H1 (cell line): ENCODE data around the gene DTD1. TPM values are rescaled to one million over a fixed set of nuclear protein-coding genes. Genes with fewer than 3 reads are reported as not detected.

Experiments used
- CTCF ChIA-PET: fragments of 300-600 bp; sonication (Branson Sonifier 250); formaldehyde crosslinking; loops from one replicate; lab custom pipeline; 2021; ENCODE audit not compliant: partially characterized antibody; lab: Charles Lee
- POLR2A ChIA-PET: fragments of 300-600 bp; sonication (Branson Sonifier 250); formaldehyde crosslinking; loops from one replicate; lab custom pipeline; 2021; ENCODE audit warnings: inconsistent platforms; ENCODE audit not compliant: partially characterized antibody; lab: Charles Lee
- DNase-seq, 2 experiments: peaks; one replicate each; pipeline versions ENCODE4 v3.0.0 to v3.0.0-alpha.2; 2010 to 2022; ENCODE audit warnings: low spot score in 2 of 2, low read depth in 1 of 2, mixed read lengths in 1 of 2
- FAIRE-seq: peaks from 2 replicates; lab custom pipeline; 2011; peaks lifted over from hg19 to GRCh38; lab: Jason Lieb, UNC
- H2AFZ ChIP-seq: 2 replicates; pipeline ENCODE4 v1.8.1; 2012; ENCODE audit warnings: low read length, inconsistent platforms
- H2AK5ac ChIP-seq: 2 replicates; pipeline ENCODE4 v1.6.1; 2013; ENCODE audit warnings: low read depth, low read length
- H2BK120ac ChIP-seq: replicated peaks from 2 replicates; pipeline ENCODE3; 2013; ENCODE audit warnings: low read depth, low read length, inconsistent platforms
- H2BK12ac ChIP-seq: 2 replicates; pipeline ENCODE4 v1.6.1; 2013; ENCODE audit warnings: low read depth, low read length
- H2BK15ac ChIP-seq: 2 replicates; pipeline ENCODE4 v1.6.1; 2013; ENCODE audit warnings: low read length
- H2BK20ac ChIP-seq: 2 replicates; pipeline ENCODE4 v1.6.1; 2013; ENCODE audit warnings: low read length
- H2BK5ac ChIP-seq: 2 replicates; pipeline ENCODE4 v1.6.1; 2013; ENCODE audit warnings: low read depth, low read length
- H3K14ac ChIP-seq: 2 replicates; pipeline ENCODE4 v1.6.1; 2013; ENCODE audit warnings: inconsistent platforms; ENCODE audit not compliant: insufficient read length
- H3K18ac ChIP-seq: 2 replicates; pipeline ENCODE4 v1.6.1; 2013; ENCODE audit warnings: low read length; ENCODE audit errors: extremely low read depth
- H3K23ac ChIP-seq: 2 replicates; pipeline ENCODE4 v1.6.1; 2013; ENCODE audit warnings: inconsistent platforms; ENCODE audit not compliant: insufficient read length
- H3K23me2 ChIP-seq: 2 replicates; pipeline ENCODE4 v1.6.1; 2013; ENCODE audit warnings: low read depth, low read length
- H3K27ac ChIP-seq: 2 replicates; pipeline ENCODE4 v1.6.1; 2011; ENCODE audit warnings: low read depth, low read length, inconsistent platforms
- H3K27me3 ChIP-seq, 4 experiments: replicated peaks in 1 of 4; 1 replicate in 1 of 4; 2 replicates in 3 of 4; pipeline versions ENCODE4 v1.6.1 to v1.8.1; 2011 to 2013; ENCODE audit warnings: low read length in 3 of 4, mild to moderate bottlenecking in 3 of 4, inconsistent platforms in 2 of 4, mixed read lengths in 2 of 4, moderate library complexity in 1 of 4; ENCODE audit not compliant: control insufficient read depth in 3 of 4, insufficient read depth in 3 of 4; ENCODE audit errors: extremely low read depth in 1 of 4
- H3K36me3 ChIP-seq, 4 experiments: 2 replicates each; pipeline versions ENCODE4 v1.6.1 to v1.8.1; 2011 to 2013; ENCODE audit warnings: mild to moderate bottlenecking in 4 of 4, low read length in 3 of 4, moderate library complexity in 2 of 4, control low read depth in 1 of 4, inconsistent platforms in 1 of 4; ENCODE audit not compliant: insufficient read depth in 4 of 4, control insufficient read depth in 2 of 4
- H3K4ac ChIP-seq: replicated peaks from 2 replicates; pipeline ENCODE3; 2013; ENCODE audit warnings: low read length, low read depth, mixed read lengths, inconsistent platforms; ENCODE audit not compliant: insufficient read length
- H3K4me1 ChIP-seq, 4 experiments: replicated peaks in 1 of 4; 1 replicate in 1 of 4; 2 replicates in 3 of 4; pipeline versions ENCODE4 v1.6.1 to v1.8.1; 2011 to 2013; ENCODE audit warnings: low read length in 3 of 4, inconsistent platforms in 2 of 4, mixed read lengths in 1 of 4; ENCODE audit not compliant: insufficient read depth in 4 of 4, control insufficient read depth in 3 of 4
- H3K4me2 ChIP-seq, 2 experiments: 2 replicates each; pipeline versions ENCODE4 v1.6.1 to v1.8.1; 2011 to 2013; ENCODE audit warnings: low read depth in 2 of 2, low read length in 2 of 2, control low read depth in 1 of 2, inconsistent platforms in 1 of 2, mild to moderate bottlenecking in 1 of 2; ENCODE audit not compliant: insufficient read depth in 1 of 2
- H3K4me3 ChIP-seq, 4 experiments: fragments of 200-600, 300-600 bp in 1 of 4; sonication (generic), shearing (Covaris generic), sonication (Bioruptor Twin) in 1 of 4; 2 replicates each; pipeline versions ENCODE4 v1.5.1 to v1.8.1; 2011 to 2016; ENCODE audit warnings: low read length in 4 of 4, low read depth in 3 of 4, control low read depth in 2 of 4, inconsistent platforms in 2 of 4, mild to moderate bottlenecking in 2 of 4, mixed read lengths in 1 of 4, moderate library complexity in 1 of 4; ENCODE audit not compliant: insufficient read depth in 2 of 4; ENCODE audit errors: extremely low read depth in 1 of 4
- H3K56ac ChIP-seq: replicated peaks from 2 replicates; pipeline ENCODE3; 2013; ENCODE audit warnings: low read depth, mild to moderate bottlenecking, mixed read lengths, low read length, inconsistent platforms; ENCODE audit not compliant: insufficient read length
- H3K79me1 ChIP-seq: 2 replicates; pipeline ENCODE4 v1.6.1; 2013; ENCODE audit warnings: low read depth, low read length, control low read depth
- H3K79me2 ChIP-seq, 2 experiments: 2 replicates each; pipeline versions ENCODE4 v1.6.1 to v1.8.1; 2012 to 2013; ENCODE audit warnings: low read length in 2 of 2, mild to moderate bottlenecking in 2 of 2, inconsistent platforms in 1 of 2; ENCODE audit not compliant: insufficient read depth in 2 of 2, control insufficient read depth in 1 of 2
- H3K9ac ChIP-seq, 4 experiments: replicated peaks in 1 of 4; 1 replicate in 1 of 4; 2 replicates in 3 of 4; pipeline versions ENCODE4 v1.6.1 to v1.8.1; 2011 to 2013; ENCODE audit warnings: low read depth in 3 of 4, low read length in 3 of 4, control low read depth in 2 of 4, mild to moderate bottlenecking in 2 of 4, moderate library complexity in 2 of 4, inconsistent platforms in 1 of 4; ENCODE audit errors: extremely low read depth in 1 of 4
- H3K9me3 ChIP-seq, 2 experiments: 2 replicates each; pipeline versions ENCODE4 v1.6.1 to v1.8.1; 2012 to 2013; ENCODE audit warnings: mild to moderate bottlenecking in 2 of 2, moderate library complexity in 2 of 2, control low read depth in 1 of 2, inconsistent platforms in 1 of 2, low read depth in 1 of 2, low read length in 1 of 2, mixed read lengths in 1 of 2; ENCODE audit not compliant: insufficient read depth in 2 of 2
- H4K20me1 ChIP-seq, 2 experiments: replicated peaks in 1 of 2; 2 replicates each; pipeline versions ENCODE3 to v1.8.1; 2011 to 2013; ENCODE audit warnings: inconsistent platforms in 2 of 2, low read length in 2 of 2, mild to moderate bottlenecking in 1 of 2; ENCODE audit not compliant: insufficient read depth in 2 of 2, control insufficient read depth in 1 of 2
- H4K5ac ChIP-seq: 2 replicates; pipeline ENCODE4 v1.6.1; 2013; ENCODE audit warnings: low read length, low read depth, mixed read lengths, inconsistent platforms; ENCODE audit not compliant: insufficient read length
- H4K8ac ChIP-seq: 2 replicates; pipeline ENCODE4 v1.8.0; 2013; ENCODE audit warnings: mild to moderate bottlenecking, moderate library complexity, low read length, inconsistent platforms; ENCODE audit not compliant: insufficient read depth; ENCODE audit errors: extremely low read depth
- H4K91ac ChIP-seq: replicated peaks from 2 replicates; pipeline ENCODE3; 2013; ENCODE audit warnings: low read length, mixed read lengths, inconsistent platforms; ENCODE audit not compliant: insufficient read length
- ASH2L ChIP-seq: fragments of 200-600, 300-600 bp; sonication (generic); IDR thresholded peaks from one replicate; pipeline ENCODE4 v1.7.1; 2017; ENCODE audit warnings: low read length
- ATF3 ChIP-seq: IDR thresholded peaks from 2 replicates; pipeline ENCODE4 v1.6.1; 2011; ENCODE audit warnings: low read depth, mild to moderate bottlenecking, low read length; ENCODE audit not compliant: insufficient read depth
- CEBPB ChIP-seq: IDR thresholded peaks from 2 replicates; pipeline ENCODE4 v1.6.1; 2012; ENCODE audit warnings: low read depth, low read length
- CHD2 ChIP-seq: IDR thresholded peaks from 2 replicates; pipeline ENCODE4 v1.6.1; 2012; ENCODE audit warnings: low read length, improper control_type of control experiment
- KDM5A ChIP-seq: fragments of 200-600 bp; IDR thresholded peaks from 2 replicates; pipeline ENCODE4 v1.7.1; 2012; ENCODE audit warnings: mild to moderate bottlenecking, low read length, inconsistent platforms, mixed read lengths
- MAFK ChIP-seq: IDR thresholded peaks from 2 replicates; pipeline ENCODE4 v1.6.1; 2012; ENCODE audit warnings: low read depth, mild to moderate bottlenecking, improper control_type of control experiment, low read length
- POLR2AphosphoS5 ChIP-seq: IDR thresholded peaks from 2 replicates; pipeline ENCODE4 v1.6.1; 2011; ENCODE audit warnings: low read depth, low read length
- RBBP5 ChIP-seq: IDR thresholded peaks from 2 replicates; pipeline ENCODE4 v1.7.1; 2012; ENCODE audit warnings: low read depth, mild to moderate bottlenecking, inconsistent platforms, low read length, moderate library complexity, borderline replicate concordance
- SAP30 ChIP-seq: fragments of 300-600 bp; sonication (generic); IDR thresholded peaks from 2 replicates; pipeline ENCODE4 v1.7.1; 2012; ENCODE audit warnings: low read length, moderate library complexity, mild to moderate bottlenecking, inconsistent platforms; ENCODE audit not compliant: insufficient read depth, insufficient replicate concordance
- SP1 ChIP-seq: IDR thresholded peaks from 2 replicates; pipeline ENCODE4 v1.6.1; 2011; ENCODE audit warnings: low read depth, low read length
- SP4 ChIP-seq: IDR thresholded peaks from 2 replicates; pipeline ENCODE4 v1.6.1; 2012; ENCODE audit warnings: low read length, inconsistent platforms
- TAF1 ChIP-seq: IDR thresholded peaks from 2 replicates; pipeline ENCODE4 v1.6.1; 2011; ENCODE audit warnings: mild to moderate bottlenecking, low read depth, low read length
- YY1 ChIP-seq: IDR thresholded peaks from 2 replicates; pipeline ENCODE4 v1.6.1; 2011; ENCODE audit warnings: low read depth, mild to moderate bottlenecking, low read length
- ZNF274 ChIP-seq: IDR thresholded peaks from 2 replicates; pipeline ENCODE4 v1.7.0; 2012; ENCODE audit warnings: low read length, borderline replicate concordance; ENCODE audit errors: extremely low read depth
- WGBS, 2 experiments: shearing (Covaris generic) in 1 of 2; methylation state at CpG; one replicate each; pipeline versions ENCODE4 v1.1.6 to v1.1.7; 2013 to 2015; ENCODE audit warnings: low lambda C conversion rate in 2 of 2, mixed read lengths in 2 of 2, inconsistent platforms in 1 of 2, low coverage in 1 of 2, missing lambda C conversion rate in 1 of 2; ENCODE audit not compliant: insufficient replicate concordance in 2 of 2, insufficient coverage in 1 of 2, insufficient read length in 1 of 2; ENCODE audit errors: extremely low coverage in 1 of 2, missing lambda C conversion rate in 1 of 2; 5-methylcytosine and 5-hydroxymethylcytosine counted together
- polyA plus RNA-seq, 7 experiments: library from polyadenylated mRNA; depleted of rRNA in 3 of 7; stranded (reverse) in 5 of 7; unstranded in 2 of 7; fragments of >200 nt in 5 of 7; fragments of 200-250 nt in 2 of 7; gene quantifications; 1 replicate in 5 of 7; 2 replicates in 1 of 7; 4 replicates in 1 of 7; pipeline versions ENCODE4 v1.2.1 to v1.2.3, GENCODE V29; 2011 to 2013; ENCODE audit warnings: missing spikeins in 2 of 7, mixed read lengths in 2 of 7
- total RNA-seq: library from RNA; stranded (reverse); fragmentation: NEBNext Ultra II Directional; extraction: Animal tissue kit (Norgen Biotek cat#: 25700); gene quantifications from 2 replicates; pipeline ENCODE4 v1.2.1, GENCODE V29; 2021

Gene DTD1
- total and polyA plus RNA-seq, 2 of the 8 experiments (the other 6 are each of a cell fraction or from before 2014, with no cell fraction given) = 49.7 to 66.6 TPM

GRCh38 chr20:18677126-18677525 is 89.3 kb downstream of the DTD1 start:
- Histone ChIP-seq H3K79me2 (no peaks in the 10 kb centered on the region), H3K79me1 (no peaks in the 10 kb centered on the region; the same call in 1 of the 2 replicates), H3K9me3 (no peaks in the 10 kb centered on the region), H2BK120ac (no peak overlapping the region), H4K8ac (no peak overlapping the region), H3K4me3 (no peak overlapping the region), H3K4ac (no peak overlapping the region), H3K23me2 (no peaks in the 10 kb centered on the region), H3K4me1 (peaks cover 0 to 7% (median 3%) of the 10 kb centered on the region in 4 experiments; a peak in 3 of 7 replicates), H2AK5ac (no peak overlapping the region), H4K91ac (no peak overlapping the region), H4K20me1 (peaks cover 0 to 2% of the 10 kb centered on the region in 2 experiments), H3K56ac (no peak overlapping the region), H3K18ac (no peak overlapping the region), H3K27me3 (no peaks in the 10 kb centered on the region), H2BK5ac (no peak overlapping the region), H2BK15ac (no peak overlapping the region), H3K9ac (no peak overlapping the region), H3K36me3 (no peaks in the 10 kb centered on the region), H3K23ac (no peak overlapping the region), H3K27ac (no peak overlapping the region), H2BK12ac (no peak overlapping the region), H2BK20ac (no peak overlapping the region), H3K4me2 (no peak overlapping the region), H2AFZ (no peak overlapping the region), H3K14ac (no peak overlapping the region), H4K5ac (no peak overlapping the region)
- CTCF ChIA-PET = interaction anchor here (1.2 to 1.7 kb wide), 4 partner anchors 8 to 45 kb away, joined by 3 to 5 read pairs (median 4); no protein-coding TSS in a partner anchor
- no peak for FAIRE-seq
- DNase-seq = no peak
- POLR2A ChIA-PET = interaction anchor here (1.8 kb wide), 1 partner anchor 9 kb away, joined by 7 read pairs; no protein-coding TSS in a partner anchor
- WGBS, 2 experiments = 96% methylated on average over 4 of the region's 4 CpGs; no CpG with 5 or more reads in 1 of the 2 experiments
- TF ChIP-seq ZNF274 (no peak), SAP30 (no peak), KDM5A (no peak), RBBP5 (no peak), SP1 (no peak), SP4 (no peak), ATF3 (no peak), MAFK (no peak), YY1 (no peak), TAF1 (no peak), CEBPB (no peak), CHD2 (no peak), ASH2L (no peak), POLR2AphosphoS5 (no peak)
